ENCODE results near the gene TPRG1.

The TPRG1 gene

DNA sequence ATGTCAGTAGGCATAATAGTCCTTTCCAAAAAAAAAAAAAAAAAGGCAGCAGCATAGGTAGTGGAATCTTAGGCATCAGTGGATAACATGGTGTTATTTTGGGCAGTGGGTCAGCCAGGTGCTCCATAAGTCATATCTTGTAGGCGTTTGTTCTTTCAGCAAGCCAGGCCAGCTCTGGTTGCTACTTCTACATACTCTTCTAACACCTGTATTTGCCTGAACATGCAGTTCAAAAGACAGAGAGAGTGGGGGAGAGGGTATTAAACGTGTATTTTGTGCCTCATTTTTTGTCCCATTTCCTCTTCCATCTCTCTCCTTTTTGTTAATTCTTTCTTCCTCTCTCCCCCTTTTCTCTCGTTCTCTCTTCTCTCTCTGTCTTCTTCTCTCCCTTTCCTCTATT, 110.4 kb downstream of the TPRG1 start:
- DNase-seq (ENCODE audit: low spot score): no peak

DNA sequence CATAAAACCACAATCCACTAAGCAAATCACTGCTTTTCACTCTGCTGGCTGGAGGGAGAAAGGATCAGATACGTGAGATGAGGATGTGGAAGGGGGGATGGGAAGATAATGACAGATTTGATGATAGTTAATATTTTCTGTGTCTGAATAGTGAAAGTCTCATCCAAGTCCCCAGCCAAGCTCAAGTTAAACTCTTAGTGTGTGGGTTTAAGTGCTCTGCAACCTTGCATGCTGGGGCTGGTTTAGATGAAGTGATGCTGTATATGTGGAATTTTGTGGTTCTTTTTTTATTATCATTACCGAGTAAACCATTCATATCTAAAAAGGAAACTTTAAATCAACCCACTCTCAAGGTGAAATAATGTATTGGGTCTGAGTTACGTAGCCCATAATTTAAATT, 111.0 kb downstream of the TPRG1 start:
- no peak for DNase-seq (ENCODE audit: low spot score)

GRCh38 chr3:189286188-189286587, 114.4 kb downstream of the TPRG1 start:
- no peak for DNase-seq (ENCODE audit: low spot score)

DNA sequence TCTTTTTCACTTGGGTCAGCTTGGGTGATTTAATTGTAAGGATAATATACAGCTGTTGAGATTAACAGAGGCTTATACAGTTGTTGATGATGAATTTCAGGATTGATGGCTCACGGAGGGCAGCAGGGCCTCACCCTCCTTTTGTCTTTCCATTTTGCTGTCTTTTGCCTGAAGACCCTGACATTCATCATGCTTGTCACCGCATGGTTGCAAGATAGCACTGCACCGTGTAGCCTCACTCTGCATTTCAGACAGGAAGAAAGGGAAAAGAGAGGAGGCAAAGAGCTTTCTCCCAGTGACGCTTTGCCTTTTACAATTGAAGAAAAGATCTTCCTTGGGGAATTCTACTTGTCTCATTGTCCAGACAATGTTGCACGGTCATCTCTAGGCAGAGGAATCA, 115.1 kb downstream of the TPRG1 start:
- DNase-seq (ENCODE audit: low spot score): no peak

- no peak for DNase-seq (ENCODE audit: low spot score)
Observed at GRCh38 chr3:189288348-189289235, 116.8 kb downstream of the TPRG1 start.

DNA sequence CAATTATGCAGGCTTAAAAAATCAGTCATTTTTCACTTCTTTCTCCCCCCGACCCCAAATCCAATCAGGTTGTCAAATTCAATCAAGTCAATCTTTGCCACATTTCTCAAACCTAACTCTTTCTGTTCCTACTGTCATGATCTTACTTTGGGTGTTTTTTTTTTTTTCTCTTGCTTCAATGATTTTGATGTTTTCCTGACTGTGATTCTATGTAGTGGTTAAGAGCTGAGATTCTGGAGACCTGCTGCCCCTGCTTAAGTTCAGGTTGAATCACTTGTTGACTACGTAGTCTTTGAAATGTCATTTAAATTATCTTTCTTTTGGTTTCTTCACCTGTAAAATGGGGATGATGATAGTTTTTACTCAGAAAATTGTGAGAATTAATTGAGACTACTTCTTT, 117.5 kb downstream of the TPRG1 start:
- no peak for DNase-seq (ENCODE audit: low spot score)

DNA sequence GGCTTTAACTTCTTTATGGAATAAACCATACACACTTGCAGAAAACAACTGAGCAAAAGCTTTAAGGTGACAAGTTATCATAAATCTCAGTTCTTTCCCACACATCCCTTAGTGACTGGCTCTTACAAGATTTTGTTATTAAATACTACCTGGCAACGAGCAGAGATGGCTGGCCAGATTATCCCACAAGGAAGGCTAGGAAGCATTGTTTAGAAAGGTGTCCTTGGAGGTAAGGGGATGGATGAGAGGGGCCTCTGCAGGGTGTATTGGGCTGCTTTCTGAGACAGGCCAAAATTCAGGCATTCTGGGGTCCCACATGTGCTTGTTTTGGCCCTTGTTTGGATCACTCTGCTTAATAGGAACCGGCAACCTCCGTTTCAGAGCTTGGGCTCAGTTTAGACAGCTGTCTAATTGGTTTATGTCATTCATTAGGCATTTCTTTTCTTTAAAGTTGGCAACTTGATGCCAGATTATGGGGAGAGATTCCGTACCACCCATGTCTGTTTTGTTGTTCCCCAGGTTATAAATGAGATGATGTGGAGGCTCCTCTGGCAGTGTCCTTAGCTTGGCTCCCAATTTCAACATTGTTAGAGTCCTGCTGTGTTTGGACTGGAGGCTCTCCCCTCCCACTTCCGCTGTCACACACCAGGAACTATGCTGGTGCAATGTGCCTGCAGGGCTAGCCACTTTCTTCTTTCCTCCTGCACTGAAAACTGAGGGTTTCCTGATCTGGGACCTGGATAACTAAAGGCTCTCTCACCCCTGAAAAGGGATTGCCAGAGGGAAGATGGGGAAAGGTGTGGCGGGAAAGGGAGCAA, 121.1 kb downstream of the TPRG1 start:
- DNase-seq (ENCODE audit: low spot score): no peak

DNA sequence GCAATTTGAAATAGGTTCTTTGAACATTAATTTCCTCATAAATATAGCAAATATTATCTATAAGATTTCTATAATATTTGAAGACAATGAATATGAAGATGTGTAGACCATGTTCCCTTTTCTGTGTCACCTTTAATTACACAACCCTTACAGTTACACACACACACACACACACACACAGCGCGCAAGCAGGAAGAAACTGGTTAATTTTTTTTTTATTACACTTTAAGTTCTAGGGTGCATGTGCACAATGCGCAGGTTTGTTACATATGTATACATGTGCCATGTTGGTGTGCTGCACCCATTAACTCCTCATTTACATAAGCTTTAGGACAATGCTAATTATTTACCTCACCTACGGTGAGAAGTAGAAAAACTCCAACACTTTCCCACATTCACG, 122.9 kb downstream of the TPRG1 start:
- no peak for DNase-seq (ENCODE audit: low spot score)

- DNase-seq (ENCODE audit: low spot score): no peak
Observed at GRCh38 chr3:189295089-189295488, 123.3 kb downstream of the TPRG1 start.

GRCh38 chr3:189297932-189298331, 126.2 kb downstream of the TPRG1 start:
- DNase-seq (ENCODE audit: low spot score): no peak

- DNase-seq (ENCODE audit: low spot score): no peak
Observed at GRCh38 chr3:189298469-189299375, 127.0 kb downstream of the TPRG1 start.

DNA sequence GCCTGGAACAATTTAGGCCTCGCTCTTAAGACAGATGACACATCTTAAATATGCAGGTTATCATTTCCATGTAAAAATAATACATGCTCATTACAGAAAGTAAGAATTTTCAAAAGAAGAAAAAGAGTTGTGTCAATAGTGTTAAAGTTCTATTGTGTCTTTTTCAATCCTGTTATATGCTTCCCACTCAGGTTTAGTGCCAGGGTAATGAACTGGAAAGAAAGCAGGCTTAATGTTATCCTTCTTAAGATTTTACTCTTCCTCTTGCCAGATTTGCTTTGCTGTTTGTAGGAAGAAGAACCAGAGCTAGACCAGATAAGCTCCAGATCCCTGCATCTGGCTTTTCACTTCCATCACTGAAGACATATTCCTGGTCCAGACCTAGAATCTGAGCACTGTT, 128.6 kb downstream of the TPRG1 start:
- no peak for DNase-seq (ENCODE audit: low spot score)

DNA sequence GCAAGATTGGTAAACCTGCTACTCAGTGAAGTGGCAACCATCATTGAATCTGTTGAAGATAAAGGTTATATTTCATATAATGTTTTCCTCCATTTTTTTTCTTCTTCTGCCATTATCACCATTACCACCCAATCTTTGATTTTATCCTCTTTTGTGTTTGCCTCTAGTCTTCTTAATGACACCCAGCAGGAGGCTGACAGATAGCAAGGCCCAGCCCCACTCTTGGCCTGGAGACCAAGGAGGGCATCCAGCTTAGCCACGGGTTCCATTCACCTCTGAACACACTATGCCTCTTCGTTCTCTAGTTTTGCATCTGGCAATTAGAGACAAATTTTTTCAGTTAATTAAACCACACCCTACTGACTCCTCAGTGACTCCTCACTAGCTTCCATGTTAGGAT, 129.7 kb downstream of the TPRG1 start:
- DNase-seq (ENCODE audit: low spot score): no peak

DNA sequence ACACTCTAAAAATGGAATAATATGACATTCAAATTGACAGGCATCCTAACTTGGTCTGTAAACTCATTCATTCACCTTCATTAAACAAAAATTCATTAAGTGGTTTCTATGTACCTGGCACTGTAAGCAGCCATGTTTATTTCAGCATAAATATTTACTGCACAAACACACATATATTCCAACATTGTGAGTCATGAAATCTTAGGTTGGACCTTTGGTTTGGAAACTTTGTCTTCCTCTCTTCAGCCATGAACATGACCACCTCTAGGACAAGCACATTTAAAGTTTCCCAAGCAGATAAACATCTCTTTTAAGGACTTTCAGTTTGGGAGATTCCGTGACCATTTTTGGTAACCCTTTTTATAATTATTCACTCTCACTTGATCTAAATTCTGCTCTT, 131.8 kb downstream of the TPRG1 start:
- no peak for DNase-seq (ENCODE audit: low spot score)

DNA sequence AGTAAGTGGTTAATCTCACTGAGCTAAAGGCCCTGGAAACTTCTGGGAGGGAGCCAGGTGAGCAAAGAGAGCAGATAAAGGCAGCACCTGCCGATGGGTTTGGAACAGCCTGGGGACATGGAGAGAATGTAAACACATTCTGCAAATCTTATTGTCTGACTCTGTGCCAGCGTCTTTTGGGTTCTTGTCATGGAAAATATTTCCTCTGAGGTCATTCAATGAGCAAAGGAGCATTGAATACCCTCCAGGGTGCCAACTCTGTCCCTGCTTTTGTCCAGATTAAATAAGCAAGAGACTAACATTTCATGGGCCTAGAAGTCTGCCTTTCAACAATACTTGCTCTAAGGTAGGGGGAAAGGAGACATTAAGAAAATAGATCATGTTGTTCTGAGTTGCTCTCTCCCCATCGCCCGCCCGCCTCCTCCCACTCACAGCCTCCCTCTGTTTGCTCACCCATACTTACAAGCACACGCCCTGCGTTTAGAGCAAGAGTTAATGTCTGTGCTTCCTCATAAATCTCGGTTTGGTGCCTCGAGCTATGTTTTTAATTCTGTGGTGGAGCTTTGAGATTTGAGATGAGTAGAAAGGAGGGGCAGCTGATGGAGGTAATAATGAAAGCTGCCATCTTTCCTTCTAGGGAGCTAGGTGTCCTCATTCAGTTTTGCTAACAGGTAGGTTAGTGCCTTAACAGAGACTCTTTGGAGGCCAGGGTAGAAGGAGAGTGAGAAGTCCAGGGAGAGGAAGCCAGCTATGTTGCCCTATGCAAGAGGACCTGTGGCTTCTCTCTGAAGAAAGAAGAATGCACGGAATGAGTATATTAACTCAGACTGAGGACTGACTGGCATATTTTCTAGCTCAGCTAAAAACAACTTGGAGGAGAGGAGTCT, 132.9 kb downstream of the TPRG1 start:
- no peak for DNase-seq (ENCODE audit: low spot score)

DNA sequence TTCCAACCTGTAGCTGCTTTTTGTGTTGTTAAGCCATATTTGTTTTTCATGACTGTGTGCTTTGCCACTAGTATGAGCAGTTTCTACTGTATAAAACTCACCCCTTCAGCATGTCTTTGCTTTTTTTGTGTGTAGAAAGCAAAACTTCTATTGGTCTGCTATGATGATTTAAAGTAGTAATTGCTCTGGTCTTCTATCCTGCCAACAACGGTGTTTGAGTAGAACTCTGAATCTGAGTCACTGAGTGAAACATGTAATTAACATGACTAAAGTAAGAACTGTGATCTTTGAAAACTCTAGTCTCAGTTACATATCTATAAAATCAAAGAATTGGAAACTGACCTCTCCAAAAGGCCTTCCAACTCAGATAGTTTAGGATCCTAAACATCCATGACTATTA, 133.6 kb downstream of the TPRG1 start:
- no peak for DNase-seq (ENCODE audit: low spot score)

- no peak for DNase-seq (ENCODE audit: low spot score)
Observed at GRCh38 chr3:189307963-189308362, 136.2 kb downstream of the TPRG1 start.

DNA sequence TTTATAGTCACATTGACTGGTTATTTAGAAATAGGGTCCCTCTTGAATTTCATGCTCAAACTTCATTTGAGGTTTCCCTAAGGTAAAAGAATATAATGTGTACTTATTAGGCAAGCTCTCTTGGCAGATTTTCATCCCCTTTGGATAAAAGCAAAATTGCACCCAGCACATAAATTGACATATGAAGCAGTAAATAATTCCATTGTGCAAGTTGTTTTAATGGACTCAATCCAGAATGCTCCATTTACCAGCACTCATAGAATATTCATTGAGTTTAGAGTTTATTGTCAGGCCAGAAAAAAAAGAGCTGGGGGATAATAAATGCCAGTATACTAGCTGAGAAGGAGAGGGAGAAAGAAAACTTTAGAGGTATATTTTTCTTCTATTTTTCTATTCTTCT, 136.8 kb downstream of the TPRG1 start:
- no peak for DNase-seq (ENCODE audit: low spot score)

- DNase-seq (ENCODE audit: low spot score): no peak
Observed at GRCh38 chr3:189309400-189309975, 137.7 kb downstream of the TPRG1 start.

- no peak for DNase-seq (ENCODE audit: low spot score)
Observed at GRCh38 chr3:189311521-189311920, 139.8 kb downstream of the TPRG1 start.

DNA sequence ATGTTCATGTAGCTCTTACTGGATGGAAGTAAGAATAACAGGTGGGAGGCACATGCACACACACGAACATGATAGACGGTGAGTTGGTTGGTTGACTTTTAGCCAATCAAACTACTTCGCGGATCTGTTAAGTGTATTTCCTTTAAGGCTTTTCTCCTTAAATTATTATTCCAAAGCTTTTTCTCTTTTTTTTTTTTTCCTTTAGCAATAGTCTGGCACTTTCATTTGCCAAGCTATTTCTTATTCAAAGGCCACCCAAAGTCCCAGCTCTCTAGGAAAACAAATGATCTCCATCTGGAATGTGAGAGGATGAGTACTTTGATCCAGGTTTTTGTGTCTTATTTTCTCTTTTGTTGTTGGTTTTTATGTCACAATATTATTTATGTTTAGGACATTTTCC, 141.1 kb downstream of the TPRG1 start:
- no peak for DNase-seq (ENCODE audit: low spot score)

All from HuH-7.5 (cell line).